WTC11 (cell line): Measurements from ENCODE around the gene JUP.

ENCODE experiments used
- CTCF ChIP-seq: fragments of 200-600 bp; IDR thresholded peaks from 2 replicates; pipeline ENCODE4 v1.8.0; 2022; ENCODE audit warnings: antibody characterized with exemption
- FOXJ3 ChIP-seq: sonication (generic); formaldehyde crosslinking; IDR thresholded peaks from 2 replicates; pipeline ENCODE4 v1.9.0; 2021; ENCODE audit warnings: missing genetic modification reagents, mild to moderate bottlenecking, borderline replicate concordance
- MAX ChIP-seq: sonication (generic); formaldehyde crosslinking; IDR thresholded peaks from 2 replicates; pipeline ENCODE4 v1.8.0; 2022; ENCODE audit warnings: mild to moderate bottlenecking, missing genetic modification reagents
- RELA ChIP-seq: sonication (generic); formaldehyde crosslinking; IDR thresholded peaks from 2 replicates; pipeline ENCODE4 v1.8.1; 2022; ENCODE audit warnings: missing genetic modification reagents, mild to moderate bottlenecking, borderline replicate concordance
- USF2 ChIP-seq: sonication (generic); formaldehyde crosslinking; IDR thresholded peaks from 2 replicates; pipeline ENCODE4 v1.8.1; 2023; ENCODE audit warnings: mild to moderate bottlenecking, missing genetic modification reagents, moderate library complexity

- TF ChIP-seq MAX, result no peak
- TF ChIP-seq CTCF, result no peak
- no peak for TF ChIP-seq USF2 (CRISPR knock-in tag)
- no peak for TF ChIP-seq RELA (CRISPR knock-in tag)
- TF ChIP-seq FOXJ3 (CRISPR knock-in tag), result no peak
Measured at GRCh38 chr17:41737680-41738023, 48.9 kb downstream of the JUP start.
